MM.1S (cell line): ENCODE results near the gene TMEM108.
A peak's percentile ranks its signal among the peaks of the same experiment; 100 is the strongest.

Experiments
- DNase-seq: peaks from one replicate; pipeline ENCODE4 v3.0.0-alpha.2; 2015
- H2AFZ ChIP-seq: fragments of 300-600 bp; sonication (generic); 2 replicates; pipeline ENCODE4 v1.6.0; 2016; ENCODE audit warnings: antibody characterized with exemption, low read length
- H3F3A ChIP-seq: fragments of 300-600 bp; sonication (generic); 2 replicates; pipeline ENCODE4 v1.6.1; 2016; ENCODE audit warnings: mild to moderate bottlenecking, antibody characterized with exemption, low read length, moderate library complexity, mixed read lengths; ENCODE audit not compliant: insufficient read depth
- H3K27ac ChIP-seq: fragments of 300-600 bp; sonication (generic); 2 replicates; pipeline ENCODE4 v1.5.1; 2016; ENCODE audit warnings: mild to moderate bottlenecking, low read length
- H3K27me3 ChIP-seq: fragments of 300-600 bp; sonication (generic); replicated peaks from 2 replicates; pipeline ENCODE4 v1.6.0; 2016; ENCODE audit warnings: low read length; ENCODE audit not compliant: insufficient read depth
- H3K36me3 ChIP-seq: fragments of 300-600 bp; sonication (generic); replicated peaks from 2 replicates; pipeline ENCODE4 v1.6.1; 2016; ENCODE audit warnings: mild to moderate bottlenecking, low read length, mixed read lengths; ENCODE audit not compliant: insufficient read depth
- H3K4me1 ChIP-seq: fragments of 300-600 bp; sonication (generic); 2 replicates; pipeline ENCODE4 v1.6.1; 2016; ENCODE audit warnings: low read length, mixed read lengths
- H3K4me2 ChIP-seq: fragments of 300-600 bp; sonication (generic); 2 replicates; pipeline ENCODE4 v1.6.0; 2016; ENCODE audit warnings: low read depth, low read length
- H3K4me3 ChIP-seq: fragments of 300-600 bp; sonication (generic); 2 replicates; pipeline ENCODE4 v1.5.1; 2016; ENCODE audit warnings: low read length, mixed read lengths
- H3K79me2 ChIP-seq: fragments of 300-600 bp; sonication (generic); 2 replicates; pipeline ENCODE4 v1.6.1; 2016; ENCODE audit warnings: mixed run types, low read length, mixed read lengths
- H3K9ac ChIP-seq: fragments of 300-600 bp; sonication (generic); 2 replicates; pipeline ENCODE4 v1.6.1; 2016; ENCODE audit warnings: low read length, mixed read lengths
- H3K9me2 ChIP-seq: fragments of 300-600 bp; sonication (generic); replicated peaks from 2 replicates; pipeline ENCODE4 v1.6.1; 2016; ENCODE audit warnings: mild to moderate bottlenecking, low read length, mixed read lengths; ENCODE audit not compliant: insufficient read depth
- H3K9me3 ChIP-seq: fragments of 300-600 bp; sonication (generic); replicated peaks from 2 replicates; pipeline ENCODE4 v1.6.1; 2016; ENCODE audit warnings: mild to moderate bottlenecking, low read length, mixed read lengths; ENCODE audit not compliant: insufficient read depth
- H4K20me1 ChIP-seq: fragments of 300-600 bp; sonication (generic); 2 replicates; pipeline ENCODE4 v1.6.1; 2016; ENCODE audit warnings: mild to moderate bottlenecking, low read length, moderate library complexity, mixed read lengths; ENCODE audit not compliant: insufficient read depth
- EZH2 ChIP-seq: fragments of 300-600 bp; sonication (generic); optimal IDR thresholded peaks from 2 replicates; pipeline ENCODE3; 2017; ENCODE audit warnings: low read depth, mild to moderate bottlenecking, antibody characterized with exemption, low read length, mixed read lengths
- EZH2phosphoT487 ChIP-seq: fragments of 300-600 bp; sonication (generic); IDR thresholded peaks from 2 replicates; pipeline ENCODE4 v1.6.1; 2018; ENCODE audit warnings: antibody characterized with exemption, low read length
- TF ChIP-seq, protein P1 (sequence below): fragments of 300-600 bp; sonication (generic); IDR thresholded peaks from 2 replicates; pipeline ENCODE4 v1.5.1; 2016; ENCODE audit warnings: antibody characterized with exemption, low read length, mixed read lengths

Gene TMEM108

DNA sequence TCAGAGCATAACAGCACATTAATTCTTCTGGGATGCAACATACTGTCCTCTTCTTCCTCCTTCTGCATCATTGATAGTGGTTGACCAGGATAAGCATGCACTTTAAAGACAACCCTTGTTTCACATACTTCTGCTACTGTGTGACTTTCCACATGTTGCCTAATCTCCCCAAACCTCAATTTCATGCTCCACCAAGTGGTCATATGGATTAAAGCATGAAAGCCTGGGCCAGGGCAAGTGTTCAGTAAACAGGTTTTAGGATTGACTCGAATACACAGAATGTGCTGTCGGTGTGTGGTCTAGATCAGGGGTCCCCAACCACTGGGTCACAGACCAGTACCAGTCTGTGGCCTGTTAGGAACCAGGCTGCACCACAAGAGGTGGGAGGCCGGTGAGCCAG, 339.2 kb downstream of the TMEM108 start:
- no peaks in the 10 kb centered on the region for H3K9me3 ChIP-seq
- no peak overlapping the region for H3K9ac ChIP-seq
- H3K79me2 ChIP-seq = no peaks in the 10 kb centered on the region
- no peak overlapping the region for H3K4me3 ChIP-seq
- no peak for TF ChIP-seq EZH2
- TF ChIP-seq, protein P1, sequence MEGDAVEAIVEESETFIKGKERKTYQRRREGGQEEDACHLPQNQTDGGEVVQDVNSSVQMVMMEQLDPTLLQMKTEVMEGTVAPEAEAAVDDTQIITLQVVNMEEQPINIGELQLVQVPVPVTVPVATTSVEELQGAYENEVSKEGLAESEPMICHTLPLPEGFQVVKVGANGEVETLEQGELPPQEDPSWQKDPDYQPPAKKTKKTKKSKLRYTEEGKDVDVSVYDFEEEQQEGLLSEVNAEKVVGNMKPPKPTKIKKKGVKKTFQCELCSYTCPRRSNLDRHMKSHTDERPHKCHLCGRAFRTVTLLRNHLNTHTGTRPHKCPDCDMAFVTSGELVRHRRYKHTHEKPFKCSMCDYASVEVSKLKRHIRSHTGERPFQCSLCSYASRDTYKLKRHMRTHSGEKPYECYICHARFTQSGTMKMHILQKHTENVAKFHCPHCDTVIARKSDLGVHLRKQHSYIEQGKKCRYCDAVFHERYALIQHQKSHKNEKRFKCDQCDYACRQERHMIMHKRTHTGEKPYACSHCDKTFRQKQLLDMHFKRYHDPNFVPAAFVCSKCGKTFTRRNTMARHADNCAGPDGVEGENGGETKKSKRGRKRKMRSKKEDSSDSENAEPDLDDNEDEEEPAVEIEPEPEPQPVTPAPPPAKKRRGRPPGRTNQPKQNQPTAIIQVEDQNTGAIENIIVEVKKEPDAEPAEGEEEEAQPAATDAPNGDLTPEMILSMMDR = peak; percentile 49
- no peaks in the 10 kb centered on the region for H3K27me3 ChIP-seq
- H2AFZ ChIP-seq = no peak overlapping the region
- no peak overlapping the region for H3K4me2 ChIP-seq
- no peaks in the 10 kb centered on the region for H3F3A ChIP-seq
- H4K20me1 ChIP-seq = no peaks in the 10 kb centered on the region
- peak; percentile 29 for DNase-seq
- H3K36me3 ChIP-seq = no peaks in the 10 kb centered on the region
- H3K9me2 ChIP-seq = no peaks in the 10 kb centered on the region
- H3K4me1 ChIP-seq = no peaks in the 10 kb centered on the region
- H3K27ac ChIP-seq = no peak overlapping the region

GRCh38 chr3:133379926-133380325, 341.7 kb downstream of the TMEM108 start:
- no peaks in the 10 kb centered on the region for H3K27me3 ChIP-seq
- no peaks in the 10 kb centered on the region for H3K36me3 ChIP-seq
- H2AFZ ChIP-seq = no peak overlapping the region
- TF ChIP-seq EZH2phosphoT487 (no peak), EZH2 (no peak)
- TF ChIP-seq, protein P1 = no peak
- H3K27ac ChIP-seq = no peak overlapping the region
- no peaks in the 10 kb centered on the region for H3K79me2 ChIP-seq
- no peak overlapping the region for H3K4me3 ChIP-seq
- no peak for DNase-seq
- H3K4me2 ChIP-seq = no peak overlapping the region
- no peaks in the 10 kb centered on the region for H3K9me2 ChIP-seq
- no peaks in the 10 kb centered on the region for H3K4me1 ChIP-seq
- no peaks in the 10 kb centered on the region for H4K20me1 ChIP-seq
- H3K9ac ChIP-seq = no peak overlapping the region
- no peaks in the 10 kb centered on the region for H3K9me3 ChIP-seq
- H3F3A ChIP-seq = no peaks in the 10 kb centered on the region

GRCh38 chr3:133380481-133381225, 342.5 kb downstream of the TMEM108 start:
- Histone ChIP-seq H3K9ac (no peak overlapping the region), H3K36me3 (no peaks in the 10 kb centered on the region), H3K4me1 (no peaks in the 10 kb centered on the region), H3F3A (no peaks in the 10 kb centered on the region), H2AFZ (no peak overlapping the region), H3K4me3 (no peak overlapping the region), H3K4me2 (no peak overlapping the region), H3K27ac (no peak overlapping the region), H4K20me1 (no peaks in the 10 kb centered on the region), H3K9me3 (no peaks in the 10 kb centered on the region), H3K9me2 (no peaks in the 10 kb centered on the region), H3K79me2 (no peaks in the 10 kb centered on the region), H3K27me3 (no peaks in the 10 kb centered on the region)
- DNase-seq = no peak
- TF ChIP-seq EZH2 = no peak
- no peak for TF ChIP-seq EZH2phosphoT487
- TF ChIP-seq, protein P1 = no peak
